Activated CD4-positive, alpha-beta T cell treated with anti-CD3 and anti-CD28 coated beads, Interleukin-2, amount 50 U/mL, for 48 hours (primary cell): ENCODE results near the gene GRK2.

ENCODE experiments used
- DNase-seq, 2 experiments: peaks; one replicate each; pipeline ENCODE4 v3.0.0-alpha.2; 2020

The GRK2 gene

GRCh38 chr11:67301313-67301921 lies 35.1 kb downstream of the GRK2 start:
- DNase-seq, result no peak

GRCh38 chr11:67301951-67302516 lies 35.8 kb downstream of the GRK2 start:
- no peak for DNase-seq

GRCh38 chr11:67302571-67303131 lies 36.4 kb downstream of the GRK2 start:
- DNase-seq, result no peak

- DNase-seq, result peak; percentile 57 to 65
Observed at GRCh38 chr11:67303132-67303834, 37.0 kb downstream of the GRK2 start, which contains the start of gene SSH3. TSS of gene SSH3 (plus strand) at chr11:67303530. CDS start at chr11:67303626, 96 bp downstream.

GRCh38 chr11:67303835-67304411 lies 37.6 kb downstream of the GRK2 start:
- peak in 1 of 2 experiments; percentile 45 for DNase-seq

GRCh38 chr11:67304511-67305113 lies 38.3 kb downstream of the GRK2 start:
- DNase-seq, result no peak

- no peak for DNase-seq
Observed at GRCh38 chr11:67306769-67307544, 40.7 kb downstream of the GRK2 start.

- no peak for DNase-seq
Observed at GRCh38 chr11:67307545-67308001, 41.3 kb downstream of the GRK2 start.

GRCh38 chr11:67308031-67308866 lies 42.0 kb downstream of the GRK2 start:
- no peak for DNase-seq

- DNase-seq, result no peak
Observed at GRCh38 chr11:67309166-67309565, 42.9 kb downstream of the GRK2 start.

GRCh38 chr11:67309661-67310061 lies 43.4 kb downstream of the GRK2 start:
- DNase-seq, result no peak

GRCh38 chr11:67310246-67311050 lies 44.2 kb downstream of the GRK2 start:
- no peak for DNase-seq

GRCh38 chr11:67311051-67311555 lies 44.8 kb downstream of the GRK2 start:
- DNase-seq, result no peak

GRCh38 chr11:67311556-67312082 lies 45.3 kb downstream of the GRK2 start:
- DNase-seq, result no peak

GRCh38 chr11:67312187-67313021 lies 46.1 kb downstream of the GRK2 start:
- DNase-seq, result peak; percentile 41 to 56

- no peak for DNase-seq
Observed at GRCh38 chr11:67313125-67313890, 47.0 kb downstream of the GRK2 start.

- no peak for DNase-seq
Observed at GRCh38 chr11:67314218-67314617, 47.9 kb downstream of the GRK2 start.

- no peak for DNase-seq
Observed at GRCh38 chr11:67315325-67315909, 49.1 kb downstream of the GRK2 start.
